Mesangial cell (primary cell): ENCODE measurements around the gene KDF1. TPM values are rescaled to one million over a fixed set of nuclear protein-coding genes. Genes with fewer than 3 reads are reported as not detected.

Source experiments
- total RNA-seq: library from RNA; depleted of rRNA; stranded (reverse); fragments of >200 nt; gene quantifications from 2 replicates; pipeline ENCODE4 v1.2.3, GENCODE V29; 2015

KDF1 gene
- 1.6 and 3.4 TPM in 2 replicates for total RNA-seq

GRCh38 chr1:26959722-26960624, at the start of gene KDF1:
KDF1 (minus strand) TSS chr1:26960468; CDS start chr1:26952380, 8,088 bp downstream.

GRCh38 chr1:26993237-26994019, 33.2 kb upstream of the KDF1 start, which contains the start of gene TRNP1:
TRNP1 (plus strand) TSS chr1:26993692; CDS start chr1:26993787, 95 bp downstream.

GRCh38 chr1:26921540-26922430, 38.5 kb downstream of the KDF1 start, which contains the start of gene NUDC:
NUDC (plus strand) TSS chr1:26921743; CDS start chr1:26921849, 106 bp downstream.

GRCh38 chr1:26913754-26914619, 46.3 kb downstream of the KDF1 start, which contains the start of gene NR0B2:
NR0B2 (minus strand) TSS chr1:26913975; CDS start chr1:26913940, 35 bp downstream.

GRCh38 chr1:26900001-26900814, 60.1 kb downstream of the KDF1 start, which contains the start of gene GPATCH3:
GPATCH3 (minus strand) TSS chr1:26900467; CDS start chr1:26900442, 25 bp downstream.

Other genes with a start within 250 kb of the KDF1 start
- gene PIGV, start 172.5 kb downstream of the KDF1 start, total RNA-seq = 7.3 and 14.5 TPM in 2 replicates
- gene ZDHHC18, start 133.8 kb downstream of the KDF1 start, total RNA-seq = 23.5 and 31.3 TPM in 2 replicates
- 21.7 and 44.3 TPM in 2 replicates for gene SFN, start 97.3 kb downstream of the KDF1 start, total RNA-seq
- gene GPN2, start 70.2 kb downstream of the KDF1 start, total RNA-seq = 12.9 and 16.1 TPM in 2 replicates
- 9.0 and 9.1 TPM in 2 replicates for gene GPATCH3, start 60.0 kb downstream of the KDF1 start, total RNA-seq
- gene NR0B2, start 46.5 kb downstream of the KDF1 start, total RNA-seq = not detected in 2 replicates
- gene NUDC, start 38.7 kb downstream of the KDF1 start, total RNA-seq = 36.6 and 89.3 TPM in 2 replicates
- 56.5 and 56.7 TPM in 2 replicates for gene TRNP1, start 33.2 kb upstream of the KDF1 start, total RNA-seq
- gene TENT5B, start 52.4 kb upstream of the KDF1 start, total RNA-seq = 6.5 and 16.1 TPM in 2 replicates
- 17.3 and 40.3 TPM in 2 replicates for gene SLC9A1, start 194.7 kb upstream of the KDF1 start, total RNA-seq